Pancreas (tissue), 10 donors: ENCODE data around the gene RAE1. TPM values are rescaled to one million over a fixed set of nuclear protein-coding genes. Genes with fewer than 3 reads are reported as not detected.
"Not testable (repeated sequence)": the region's sequence is repeated elsewhere in the genome, so short reads cannot be mapped to it uniquely, and the experiment has no call there.

Experiments
- ATAC-seq, 4 donors: fragments of 200-7000 bp; cut with Tn5 transposase; one replicate each; pipeline versions ENCODE4 v1.8.0 to v1.9.1; 2020; ENCODE audit warnings: mild to moderate bottlenecking in 4 of 4, moderate library complexity in 4 of 4
- DNase-seq, 6 donors: peaks; one replicate each; pipeline ENCODE4 v3.0.0-alpha.2; 2020
- FAIRE-seq: peaks from 2 replicates; lab custom pipeline; 2012; peaks lifted over from hg19 to GRCh38; lab: Jason Lieb, UNC
- H3K27ac ChIP-seq, 4 donors: fragments of 200-600 bp; sonication (generic); 1 replicate in 3 of 4; 2 replicates in 1 of 4; pipeline versions ENCODE4 v1.5.0 to v1.8.0; 2020
- H3K27me3 ChIP-seq, 4 donors: fragments of 200-600 bp; one replicate each; pipeline ENCODE4 v1.8.0; 2021
- H3K36me3 ChIP-seq, 3 donors: fragments of 200-600 bp; sonication (generic) in 1 of 3; one replicate each; pipeline versions ENCODE4 v1.5.0 to v1.8.0; 2020 to 2021
- H3K4me1 ChIP-seq, 3 donors: fragments of 200-600 bp; one replicate each; pipeline ENCODE4 v1.8.0; 2021
- H3K4me3 ChIP-seq, 4 donors: fragments of 200-600 bp; sonication (generic) in 2 of 4; one replicate each; pipeline versions ENCODE4 v1.5.0 to v1.8.0; 2020 to 2021
- H3K9me3 ChIP-seq, 4 donors: fragments of 200-600 bp; one replicate each; pipeline ENCODE4 v1.8.0; 2021
- CTCF ChIP-seq, 4 donors: fragments of 200-600 bp; sonication (generic) in 3 of 4; IDR thresholded peaks; one replicate each; pipeline versions ENCODE4 v1.5.0 to v1.8.0; 2021; ENCODE audit warnings: antibody characterized with exemption in 4 of 4
- WGBS, 2 donors: extraction: QIAGEN DNeasy Blood & Tissue Kit; methylation state at CpG; one replicate each; pipeline ENCODE4 v1.1.7; 2013; 5-methylcytosine and 5-hydroxymethylcytosine counted together
- intact Hi-C, 3 donors: fragments of 100-400 bp; cut with DNase I; formaldehyde crosslinking; loops; one replicate each; pipeline versions ENCODE4 v1.11.1 to v1.14.2; 2022
- polyA plus RNA-seq, 2 donors: library from polyadenylated mRNA; stranded (reverse); fragments of 200-250 nt; gene quantifications; one replicate each; pipeline ENCODE4 v1.2.3, GENCODE V29; 2013
- total RNA-seq, 6 donors: library from RNA; stranded (reverse); fragmentation: NEBNext Ultra II Directional in 4 of 6; extraction: Animal tissue kit (Norgen Biotek cat#: 25700) in 4 of 6; gene quantifications; one replicate each; pipeline versions ENCODE4 v1.2.1 to v1.2.4, GENCODE V29; 2021 to 2023
- donor health status: healthy with polysubstance abuse.
- donor health status: DM: no; HTN: no; CAD: no; lungs with moderate emphysema.
- donor health status: DM: no; HTN: no; CAD: no.
- donor health status: control.
- donor health status: control.
- donor health status: Bipolar disorder and iron deficiency.
- donor health status: DM: yes; HTN: yes; CAD: no.
- donor health status: DM: no; HTN: no; CAD: no.
- donor health status: DM: no; HTN: no; CAD: no.
- donor health status: DM: yes; HTN: yes; CAD: no.

Gene RAE1
- total and polyA plus RNA-seq, 8 donors, result 4.3 to 13.5 (median 6.6) TPM

GRCh38 chr20:57350081-57350710, 859 bp upstream of the RAE1 start:
- H3K36me3 ChIP-seq, result peaks cover 0 to 12% (median 0%) of the 10 kb centered on the region in 3 donors
- H3K4me1 ChIP-seq, result peaks cover 0 to 7% (median 0%) of the 10 kb centered on the region in 3 donors
- no peaks in the 10 kb centered on the region for H3K9me3 ChIP-seq
- DNase-seq (peak in 2 of 6 donors; percentile 55 to 56), ATAC-seq (no peak), FAIRE-seq (no peak)
- intact Hi-C loops, result no loop called here
- no peak overlapping the region for H3K27ac ChIP-seq
- H3K27me3 ChIP-seq, result no peaks in the 10 kb centered on the region
- no peak for TF ChIP-seq CTCF (IDR thresholded peaks at IDR 0.05)
- 82% methylated on average over 16 of the region's 16 CpGs for WGBS, 2 donors
- H3K4me3 ChIP-seq, result no peak overlapping the region

- ATAC-seq, FAIRE-seq, H3K4me1 ChIP-seq, H3K9me3 ChIP-seq, DNase-seq, H3K27me3 ChIP-seq, intact Hi-C loops: not testable (repeated sequence)
- H3K4me3 ChIP-seq, result peak overlapping the region in 3 of 4 donors; percentile 85 to 99 (median 94)
- peak overlapping the region in 3 of 4 donors; percentile 57 to 68 (median 65) for H3K27ac ChIP-seq
- WGBS, 2 donors, result 25 to 37% methylated on average over 7 to 10 of the region's 24 CpGs
- peaks cover 0 to 17% (median 0%) of the 10 kb centered on the region in 3 donors for H3K36me3 ChIP-seq
Measured at GRCh38 chr20:57350726-57351041, 371 bp upstream of the RAE1 start.

GRCh38 chr20:57352305-57352704, 1.2 kb downstream of the RAE1 start:
- no peaks in the 10 kb centered on the region for H3K9me3 ChIP-seq
- peaks cover 0 to 30% (median 4%) of the 10 kb centered on the region in 3 donors for H3K36me3 ChIP-seq
- TF ChIP-seq CTCF (IDR thresholded peaks at IDR 0.05), result no peak
- H3K27me3 ChIP-seq, result no peaks in the 10 kb centered on the region
- WGBS, 2 donors, result 72 to 74% methylated on average over 6 of the region's 6 CpGs
- H3K4me3 ChIP-seq, result peak overlapping the region in 1 of 4 donors; percentile 85
- FAIRE-seq (no peak), ATAC-seq (no peak), DNase-seq (no peak)
- peaks cover 0 to 7% (median 0%) of the 10 kb centered on the region in 3 donors for H3K4me1 ChIP-seq
- no peak overlapping the region for H3K27ac ChIP-seq
- intact Hi-C loops, result no loop called here

- peaks cover 0 to 30% (median 4%) of the 10 kb centered on the region in 3 donors for H3K36me3 ChIP-seq
- H3K27me3 ChIP-seq, result no peaks in the 10 kb centered on the region
- H3K9me3 ChIP-seq, result no peaks in the 10 kb centered on the region
- DNase-seq (no peak), ATAC-seq (no peak), FAIRE-seq (no peak)
- 88 to 90% methylated on average over 9 of the region's 9 CpGs for WGBS, 2 donors
- peaks cover 0 to 7% (median 0%) of the 10 kb centered on the region in 3 donors for H3K4me1 ChIP-seq
- H3K4me3 ChIP-seq, result no peak overlapping the region
- H3K27ac ChIP-seq, result no peak overlapping the region
- no peak for TF ChIP-seq CTCF (IDR thresholded peaks at IDR 0.05)
- intact Hi-C loops, result no loop called here
Measured at GRCh38 chr20:57353351-57353750, 2.3 kb downstream of the RAE1 start.

- Histone ChIP-seq H3K4me3 (no peak overlapping the region), H3K27me3 (no peaks in the 10 kb centered on the region), H3K4me1 (no peaks in the 10 kb centered on the region), H3K27ac (no peak overlapping the region), H3K36me3 (peaks cover 0 to 24% (median 15%) of the 10 kb centered on the region in 3 donors), H3K9me3 (no peaks in the 10 kb centered on the region)
- intact Hi-C loops, result no loop called here
- DNase-seq (no peak), ATAC-seq (no peak), FAIRE-seq (no peak)
- WGBS, 2 donors, result 82 to 86% methylated on average over 6 of the region's 6 CpGs
- no peak for TF ChIP-seq CTCF (IDR thresholded peaks at IDR 0.05)
Measured at GRCh38 chr20:57361517-57361916, 10.5 kb downstream of the RAE1 start.
